ENCODE data around the gene GNA12.

DNA sequence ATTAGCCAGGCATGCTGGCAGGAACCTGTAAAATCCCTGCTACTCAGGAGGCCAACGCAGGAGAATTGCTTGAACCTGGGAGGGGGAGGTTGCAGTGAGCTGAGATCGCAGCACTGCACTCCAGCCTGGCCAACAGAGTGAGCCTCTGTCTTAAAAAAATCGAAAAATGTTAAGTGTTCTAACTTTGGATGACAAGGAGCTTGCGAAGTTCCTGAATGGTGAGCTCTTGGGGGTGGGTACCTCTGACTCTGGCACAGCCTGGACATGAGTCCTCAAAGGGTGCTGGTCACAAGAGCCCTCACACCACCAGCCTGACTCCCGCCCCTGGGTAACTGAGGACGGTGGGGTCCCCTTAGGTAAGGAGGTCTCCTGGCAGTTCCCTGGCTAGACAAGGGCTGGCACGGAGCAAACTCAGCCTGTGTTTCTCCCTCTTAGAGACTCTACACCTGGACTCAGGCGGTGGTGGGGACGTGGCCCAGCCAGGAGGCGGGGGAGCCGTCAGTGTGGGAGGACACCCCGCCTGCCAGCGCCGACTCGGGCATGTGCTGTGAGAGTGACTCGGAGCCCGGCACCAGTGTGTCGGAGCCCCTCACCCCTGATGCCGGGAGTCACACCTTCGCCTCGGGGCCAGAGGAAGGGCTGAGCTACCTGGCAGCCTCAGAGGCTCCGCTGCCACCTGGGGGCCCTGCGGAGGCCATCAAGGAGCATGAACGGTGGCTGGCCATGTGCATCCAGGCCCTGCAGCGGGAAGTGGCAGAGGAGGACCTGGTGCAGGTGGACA, 132.0 kb downstream of the GNA12 start:
- TF ChIP-seq, protein P1, sequence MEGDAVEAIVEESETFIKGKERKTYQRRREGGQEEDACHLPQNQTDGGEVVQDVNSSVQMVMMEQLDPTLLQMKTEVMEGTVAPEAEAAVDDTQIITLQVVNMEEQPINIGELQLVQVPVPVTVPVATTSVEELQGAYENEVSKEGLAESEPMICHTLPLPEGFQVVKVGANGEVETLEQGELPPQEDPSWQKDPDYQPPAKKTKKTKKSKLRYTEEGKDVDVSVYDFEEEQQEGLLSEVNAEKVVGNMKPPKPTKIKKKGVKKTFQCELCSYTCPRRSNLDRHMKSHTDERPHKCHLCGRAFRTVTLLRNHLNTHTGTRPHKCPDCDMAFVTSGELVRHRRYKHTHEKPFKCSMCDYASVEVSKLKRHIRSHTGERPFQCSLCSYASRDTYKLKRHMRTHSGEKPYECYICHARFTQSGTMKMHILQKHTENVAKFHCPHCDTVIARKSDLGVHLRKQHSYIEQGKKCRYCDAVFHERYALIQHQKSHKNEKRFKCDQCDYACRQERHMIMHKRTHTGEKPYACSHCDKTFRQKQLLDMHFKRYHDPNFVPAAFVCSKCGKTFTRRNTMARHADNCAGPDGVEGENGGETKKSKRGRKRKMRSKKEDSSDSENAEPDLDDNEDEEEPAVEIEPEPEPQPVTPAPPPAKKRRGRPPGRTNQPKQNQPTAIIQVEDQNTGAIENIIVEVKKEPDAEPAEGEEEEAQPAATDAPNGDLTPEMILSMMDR (IDR thresholded peaks at IDR 0.05; ENCODE audit: insufficient read depth, low read length): no peak
- TF ChIP-seq POLR2AphosphoS5 (IDR thresholded peaks at IDR 0.05; ENCODE audit: low read depth) (no peak), SPI1 (IDR thresholded peaks at IDR 0.05; ENCODE audit: borderline replicate concordance, low read depth) (no peak), GABPA (IDR thresholded peaks at IDR 0.05; ENCODE audit: low read depth) (no peak)

All from HL-60 (cell line).